T-helper 9 cell (primary cell): ENCODE measurements around the gene OR5C1.
"Not testable (repeated sequence)": the region's sequence is repeated elsewhere in the genome, so short reads cannot be mapped to it uniquely, and the experiment has no call there.

Experiments used
- DNase-seq: peaks from one replicate; pipeline ENCODE4 v3.0.0-alpha.2; 2020

OR5C1 gene

DNA sequence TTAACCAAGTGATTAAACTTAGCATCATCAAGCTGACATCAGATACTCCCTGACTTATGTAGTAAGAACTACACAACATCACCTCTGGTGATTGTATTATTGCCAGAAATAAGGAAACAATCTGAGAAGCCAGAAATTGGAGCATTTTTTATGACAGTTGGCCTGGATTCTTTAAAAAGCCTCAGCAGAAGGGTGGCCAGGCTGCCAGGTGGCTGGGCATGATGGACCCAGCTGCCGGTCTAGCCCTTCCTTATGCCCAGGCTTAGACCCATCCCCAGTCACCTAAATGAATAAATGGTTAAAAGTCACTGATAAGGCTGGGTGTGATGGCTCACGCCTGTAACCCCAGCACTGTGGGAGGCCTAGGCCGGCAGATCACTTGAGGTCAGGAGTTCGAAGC lies 24.0 kb downstream of the OR5C1 start:
- no peak for DNase-seq

DNA sequence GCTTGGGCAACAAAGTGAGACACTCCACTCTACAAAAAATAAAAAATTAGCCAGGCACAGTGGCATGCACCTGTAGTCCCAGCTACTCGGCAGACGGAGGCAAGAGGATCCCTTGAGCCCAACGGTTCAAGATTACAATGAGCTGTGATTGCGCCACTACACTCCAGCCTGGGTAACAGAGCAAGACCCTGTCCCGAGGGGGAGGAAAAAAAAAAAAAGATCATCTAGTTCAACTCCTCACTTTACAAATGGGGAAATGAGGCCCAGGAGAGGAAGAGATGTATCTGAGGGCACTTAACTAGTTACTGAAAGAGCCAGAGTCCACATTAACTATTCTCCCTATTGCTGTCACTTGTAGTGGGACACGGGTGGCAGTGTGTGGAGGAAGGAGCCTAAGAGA lies 25.8 kb downstream of the OR5C1 start:
- no peak for DNase-seq

DNA sequence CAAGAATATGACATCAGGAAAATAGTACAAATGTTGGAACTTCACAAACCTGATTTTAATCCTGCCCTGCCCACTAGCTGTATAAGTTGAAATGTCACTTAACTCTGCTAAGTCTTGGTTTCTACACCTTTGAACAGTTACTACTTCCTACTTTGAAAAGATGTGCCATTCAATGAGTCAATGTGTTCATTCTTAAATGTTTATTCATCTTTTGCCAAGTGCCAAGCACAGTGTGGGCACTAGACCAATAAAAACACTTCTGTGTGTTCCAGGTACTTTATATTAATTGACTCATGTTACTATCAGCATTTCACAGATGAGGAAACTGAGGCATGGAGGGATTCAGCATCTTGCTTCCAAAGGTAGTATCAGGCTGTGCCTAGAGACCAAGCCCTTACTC lies 26.8 kb downstream of the OR5C1 start:
- no peak for DNase-seq

DNA sequence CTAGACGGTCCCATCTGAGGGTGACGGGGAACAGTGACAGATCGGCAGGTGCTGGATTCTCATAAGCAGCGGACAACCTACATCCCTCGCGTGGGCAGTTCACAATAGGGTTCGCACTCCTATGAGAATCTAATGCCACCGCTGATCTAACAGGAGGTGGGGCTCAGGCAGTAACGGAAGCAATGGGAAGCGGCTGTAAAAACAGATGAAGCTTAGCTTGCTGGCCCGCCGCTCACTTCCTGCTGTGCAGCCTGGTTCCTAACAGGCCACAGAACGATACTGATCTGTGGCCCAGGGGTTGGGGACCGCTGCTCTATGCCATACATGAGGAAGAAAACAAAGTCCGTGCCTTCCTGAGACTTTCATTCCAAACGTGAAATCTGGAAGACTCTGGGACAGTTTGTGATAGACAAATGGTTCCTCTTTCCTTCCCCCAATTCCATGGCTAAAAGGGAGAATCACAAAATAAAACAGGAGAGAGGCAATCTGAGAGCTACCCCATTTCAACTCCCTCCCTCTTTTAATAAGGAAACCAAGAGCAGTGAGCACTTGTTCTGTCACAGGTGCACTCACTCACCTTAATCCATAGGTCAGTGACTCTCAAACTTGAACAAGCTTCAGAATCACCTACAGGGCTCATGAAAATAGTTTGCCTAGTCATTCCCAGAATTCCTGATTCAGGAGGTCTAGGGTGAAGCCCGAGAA lies 27.6 kb downstream of the OR5C1 start:
- peak; percentile 19 for DNase-seq

DNA sequence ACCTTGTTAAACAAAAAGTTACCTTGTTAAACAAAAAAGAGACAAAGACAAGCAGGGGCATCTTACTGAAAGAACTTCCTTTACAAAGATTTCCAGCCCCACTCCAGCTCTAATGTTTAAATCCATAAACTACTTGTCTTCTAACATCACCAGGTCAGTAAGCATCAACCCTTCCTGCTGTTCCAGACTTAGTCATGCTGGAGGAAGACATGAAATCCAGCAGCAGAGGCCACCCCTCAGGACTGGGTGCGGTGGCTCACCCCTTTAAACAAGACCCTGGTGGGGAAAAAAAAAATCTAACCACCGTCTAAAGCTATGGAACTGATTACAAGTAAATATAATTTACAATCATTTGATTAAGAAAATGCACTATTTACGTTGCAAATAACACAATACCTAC lies 30.6 kb downstream of the OR5C1 start:
- no peak for DNase-seq

DNA sequence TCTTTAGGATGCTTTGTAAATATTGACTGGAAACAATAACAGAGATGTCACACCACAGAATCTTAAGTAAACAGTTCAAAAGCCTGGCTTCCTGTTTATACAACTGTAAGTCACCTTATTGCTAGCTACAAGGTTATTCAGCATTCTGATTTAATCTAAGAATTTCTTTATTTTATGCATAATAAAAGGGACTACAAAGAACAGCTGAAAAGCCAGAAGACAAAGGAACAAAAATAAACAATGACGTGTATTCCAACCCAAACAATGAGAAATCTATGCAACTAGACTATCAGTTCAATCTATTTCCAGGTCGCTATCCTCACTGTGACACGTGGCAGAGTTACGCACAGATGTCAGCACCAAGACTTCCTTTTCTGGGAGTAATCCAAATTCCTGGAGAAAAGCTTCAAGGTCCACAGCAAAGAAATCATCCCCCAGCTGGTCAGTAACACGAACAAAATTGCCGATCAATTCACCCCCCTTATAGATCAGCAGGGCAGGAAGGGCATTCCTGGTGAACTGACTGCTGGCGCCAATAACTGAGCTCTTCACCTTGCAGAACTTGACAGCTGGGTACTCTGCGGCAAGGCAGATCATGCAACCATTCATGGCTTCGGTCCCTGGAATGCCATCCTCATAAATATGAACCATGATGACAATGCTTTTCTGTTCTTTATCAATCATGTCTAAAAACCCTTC lies 31.2 kb downstream of the OR5C1 start:
- DNase-seq: no peak

DNA sequence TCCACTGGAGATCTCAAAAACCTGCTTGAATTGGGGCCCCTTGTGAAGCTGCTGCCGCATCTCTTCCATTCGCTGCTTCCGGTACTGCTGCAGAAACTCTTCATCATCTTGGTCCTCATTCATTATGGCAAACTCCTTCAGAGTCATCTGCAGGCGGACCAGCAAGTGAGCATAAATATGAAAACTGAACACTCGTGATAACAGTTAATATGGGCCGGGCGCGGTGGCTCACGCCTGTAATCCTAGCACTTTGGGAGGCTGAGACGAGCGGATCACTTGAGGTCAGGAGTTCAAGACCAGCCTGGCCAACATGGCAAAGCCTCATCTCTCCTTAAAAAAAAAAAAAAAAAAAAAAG lies 31.7 kb downstream of the OR5C1 start:
- no peak for DNase-seq

DNA sequence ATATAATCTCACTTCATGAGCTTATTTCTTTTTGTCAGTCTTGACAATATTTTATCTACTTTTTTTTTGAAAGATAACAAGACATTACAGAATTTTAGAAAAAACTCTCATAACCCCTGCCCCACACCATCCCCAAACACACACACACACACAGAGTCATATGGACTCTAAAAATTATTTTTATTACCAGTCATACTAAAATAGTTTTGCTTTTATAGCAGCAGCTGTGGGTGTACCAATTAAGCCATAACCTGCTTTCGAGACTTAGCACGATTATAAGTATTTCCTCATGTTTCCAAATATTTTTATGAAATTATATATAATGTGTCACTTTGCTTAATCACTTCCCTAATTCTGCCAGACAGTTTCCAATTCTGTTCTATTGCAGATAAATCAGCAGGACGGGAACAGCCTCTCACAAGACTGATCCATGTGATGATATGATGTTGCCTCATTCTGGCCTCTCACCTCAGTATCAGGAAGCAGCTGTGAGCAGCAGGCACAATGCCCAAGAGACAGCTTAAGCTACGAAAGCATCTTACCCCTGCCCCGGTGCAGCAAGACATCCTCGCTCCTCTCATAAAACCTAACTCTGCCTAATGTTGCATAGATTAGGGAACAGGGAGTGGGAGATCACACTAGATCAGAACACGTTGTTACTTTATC lies 32.7 kb downstream of the OR5C1 start:
- DNase-seq: no peak

DNA sequence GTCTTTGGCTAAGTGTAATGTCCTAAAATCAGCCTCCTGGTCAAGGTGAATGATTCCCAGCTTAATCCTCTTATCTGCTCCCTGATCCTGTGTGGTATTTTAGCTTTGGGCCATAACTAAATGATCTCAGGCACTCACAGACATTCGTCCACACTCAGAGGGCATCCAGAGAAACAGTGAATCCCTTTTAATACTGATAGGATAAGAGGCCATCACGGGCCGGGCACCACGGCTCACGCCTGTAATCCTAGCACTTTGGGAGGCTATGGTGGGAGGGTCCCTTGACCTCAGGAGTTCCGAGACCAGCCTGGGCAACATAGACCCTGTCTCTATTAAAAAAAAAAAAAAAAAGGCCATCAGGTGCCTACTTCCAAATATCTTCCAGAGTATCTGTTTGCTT lies 33.3 kb downstream of the OR5C1 start:
- no peak for DNase-seq

DNA sequence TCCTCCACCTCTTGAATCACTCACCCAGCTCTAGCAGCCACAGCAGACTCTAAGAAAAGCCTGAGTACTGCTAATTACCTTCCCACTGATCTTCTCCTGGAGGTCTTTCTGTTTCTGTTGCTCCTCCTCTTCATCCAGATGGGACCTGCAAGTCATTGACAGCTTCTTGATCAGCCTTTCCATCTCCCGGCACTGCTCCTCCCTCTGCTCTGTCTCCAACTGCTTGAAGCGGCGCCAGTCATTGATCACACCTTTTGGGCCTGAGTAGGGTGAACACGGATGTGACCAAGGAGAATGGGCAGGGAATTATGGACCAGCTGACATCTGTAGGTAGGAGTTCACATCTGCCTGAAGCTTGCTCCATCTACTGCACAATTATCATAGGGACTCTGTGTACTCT lies 34.2 kb downstream of the OR5C1 start:
- no peak for DNase-seq

DNA sequence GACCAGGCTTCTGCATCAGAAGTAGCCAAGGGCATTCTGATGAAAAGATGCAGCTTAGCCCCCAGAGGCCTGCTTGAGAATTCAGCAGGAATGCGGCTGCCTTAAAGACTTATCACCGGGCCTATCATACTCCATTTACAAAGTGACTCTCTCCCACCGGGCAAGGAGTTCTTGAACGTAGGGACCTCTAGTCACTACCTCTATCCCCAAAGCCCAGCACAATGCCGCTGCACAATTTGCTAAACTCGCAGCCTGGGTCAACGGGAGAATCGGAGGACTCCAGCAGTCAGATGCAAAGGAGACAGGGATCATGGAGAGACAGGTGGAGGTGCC lies 39.0 kb downstream of the OR5C1 start:
- no peak for DNase-seq

DNA sequence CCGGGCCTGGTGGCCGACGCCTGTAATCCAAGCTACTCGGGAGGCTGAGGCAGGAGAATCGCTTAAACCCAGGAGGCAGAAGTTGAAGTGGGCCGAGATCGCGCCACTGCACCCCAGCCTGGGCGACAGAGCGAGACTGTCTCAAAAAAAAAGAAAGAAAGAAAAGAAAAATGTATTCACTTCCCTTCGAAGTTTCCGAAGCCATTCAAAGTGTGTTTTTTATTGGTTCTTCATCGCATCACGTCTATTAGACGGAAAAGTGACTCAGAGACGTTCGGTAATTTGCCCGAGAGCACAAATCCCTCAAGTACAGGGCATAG lies 40.2 kb downstream of the OR5C1 start:
- not testable (repeated sequence) for DNase-seq

DNA sequence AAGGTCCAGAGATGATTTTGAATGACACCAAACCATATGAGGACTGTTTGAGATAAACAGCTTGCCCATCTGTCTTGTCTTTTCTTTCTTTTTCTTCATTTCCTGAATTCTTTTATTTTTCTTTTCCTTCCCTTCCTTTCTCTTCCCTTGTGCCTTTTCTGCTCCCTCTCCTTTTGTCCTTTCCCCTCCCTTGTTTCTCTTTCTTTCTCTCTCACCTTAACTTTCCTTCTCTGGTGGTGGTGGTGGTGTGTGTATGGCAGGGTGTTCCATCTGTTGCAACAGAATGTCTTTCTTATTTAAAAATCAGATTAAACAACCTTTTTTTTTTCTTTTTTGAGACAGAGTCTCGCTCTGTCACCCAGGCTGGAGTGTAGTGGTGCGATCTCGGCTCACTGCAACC lies 43.5 kb downstream of the OR5C1 start:
- no peak for DNase-seq

DNA sequence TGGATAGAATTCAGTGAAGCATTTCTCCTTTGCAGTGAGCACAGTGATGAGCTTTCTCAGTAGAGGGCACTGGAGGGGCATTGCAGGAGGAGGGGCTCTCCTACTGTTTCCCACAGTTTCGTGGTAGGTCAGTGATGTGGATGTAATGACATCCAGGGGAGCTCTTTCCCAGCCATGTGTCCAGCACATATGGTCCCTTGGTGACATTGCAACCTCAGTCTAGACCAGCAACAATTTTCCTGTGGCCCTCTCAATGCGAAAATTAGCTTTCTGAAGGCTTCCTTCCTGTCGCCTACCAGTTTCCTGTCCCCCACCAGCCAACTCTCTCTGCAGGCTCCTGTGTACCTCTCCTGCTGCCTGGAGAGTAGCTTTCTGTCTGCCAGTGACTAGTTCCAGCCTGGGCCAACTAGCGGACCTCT lies 46.6 kb downstream of the OR5C1 start:
- no peak for DNase-seq

DNA sequence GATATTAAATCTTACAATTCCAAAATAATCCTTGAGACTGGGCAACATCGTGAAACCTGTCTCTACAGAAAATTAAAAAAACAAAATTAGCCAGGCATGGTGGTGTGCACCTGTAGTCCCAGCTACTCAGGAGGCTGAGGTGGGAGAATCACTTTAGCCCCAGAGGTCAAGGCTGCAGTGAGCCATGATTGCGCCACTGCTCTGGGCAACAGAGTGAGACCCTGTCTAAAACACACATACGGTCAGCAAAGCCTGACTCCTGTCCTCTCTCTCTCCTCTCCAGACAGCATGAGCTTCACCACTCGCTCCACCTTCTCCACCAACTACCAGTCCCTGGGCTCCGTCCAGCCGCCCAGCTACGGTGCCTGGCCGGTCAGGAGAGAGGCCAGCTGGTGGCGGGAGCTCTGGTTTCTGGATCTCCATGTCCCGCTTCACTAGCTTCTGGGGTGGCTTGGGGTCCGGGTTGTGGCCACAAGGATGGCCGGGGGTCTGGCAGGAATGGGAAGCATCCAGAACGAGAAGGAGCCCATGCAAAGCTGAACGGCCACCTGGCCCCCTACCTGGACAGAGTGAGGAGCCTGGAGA lies 48.6 kb downstream of the OR5C1 start:
- DNase-seq: no peak

DNA sequence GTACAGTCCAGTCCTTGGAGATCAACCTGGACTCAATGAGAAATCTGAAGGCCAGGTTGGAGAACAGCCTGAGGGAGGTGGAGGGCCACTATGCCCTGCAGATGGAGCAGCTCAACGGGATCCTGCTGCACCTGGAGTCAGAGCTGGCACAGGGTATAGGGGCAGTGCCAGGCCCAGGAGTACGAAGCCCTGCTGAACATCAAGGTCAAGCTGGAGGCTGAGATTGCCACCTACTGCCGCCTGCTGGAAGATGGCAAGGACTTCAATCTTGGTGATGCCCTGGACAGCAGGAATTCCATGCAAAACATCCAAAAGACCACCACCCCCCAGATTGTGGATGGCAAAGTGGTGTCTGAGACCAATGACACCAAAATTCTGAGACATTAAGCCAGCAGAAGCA lies 49.7 kb downstream of the OR5C1 start:
- not testable (repeated sequence) for DNase-seq
